ENCODE measurements around the gene CCR7. TPM values are rescaled to one million over a fixed set of nuclear protein-coding genes. Genes with fewer than 3 reads are reported as not detected.

CCR7 gene
- total RNA-seq, 4 donors from 2014 or later: 0.11 TPM; not detected in 3

DNA sequence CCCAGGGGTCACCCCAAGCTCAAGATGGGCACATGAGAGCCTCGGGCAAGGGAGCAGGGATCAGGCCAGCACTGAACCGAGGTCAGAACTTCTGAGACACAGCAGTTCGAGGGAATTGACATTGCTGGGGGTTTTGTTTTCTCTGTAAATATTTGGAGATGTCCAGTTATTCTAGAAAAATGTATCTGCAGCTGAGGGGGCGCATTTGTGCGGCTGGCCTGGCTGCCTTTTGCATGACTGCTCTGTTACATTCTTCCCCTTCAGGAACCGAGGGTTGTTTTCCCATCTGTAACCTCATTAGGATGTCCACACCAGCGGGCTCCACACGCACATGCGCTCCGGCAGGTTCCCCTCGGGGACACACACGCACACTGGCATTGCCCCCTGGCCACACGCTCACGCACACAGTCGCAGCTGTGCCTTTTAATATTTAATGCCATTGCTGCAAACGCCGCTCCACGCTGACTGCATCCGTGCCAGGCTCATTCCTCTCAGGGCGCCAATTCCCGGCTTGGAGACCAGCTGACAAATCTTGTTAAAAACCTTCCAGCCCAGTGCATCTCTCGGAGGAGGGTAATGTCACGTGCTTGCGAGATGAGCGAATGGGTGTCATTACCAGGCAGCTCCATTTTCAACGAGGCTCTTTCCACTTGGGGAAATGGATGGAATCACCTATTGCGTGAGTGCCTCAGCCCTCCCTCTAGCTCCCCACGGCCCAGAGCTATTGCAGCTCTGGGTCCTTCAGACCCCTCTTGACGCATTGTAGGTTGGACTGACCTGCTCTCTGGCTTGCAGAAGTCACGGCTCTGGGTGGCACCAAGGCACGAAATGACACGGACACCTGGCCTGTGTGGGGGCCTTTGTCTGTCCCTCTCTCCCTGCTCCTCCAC lies 13.1 kb downstream of the CCR7 start:
- peaks cover 56 to 64% of the 10 kb centered on the region in 2 donors for H3K4me1 ChIP-seq
- peak overlapping the region; percentile 73 to 82 (median 76) for H3K27ac ChIP-seq
- no peak overlapping the region for H3K4me3 ChIP-seq
- intact Hi-C loops (cut with DNase I; ENCODE audit: low total_unique reads) (loop anchor here (10.0 kb wide), 1 partner anchor 257 kb away; no protein-coding TSS in a partner anchor), in situ Hi-C loops (cut with MboI; ENCODE audit: low sequenced_read_pairs in 4 of 4) (no loop called here)
- ATAC-seq: peak in 1 of 2 donors; percentile 24
- no peaks in the 10 kb centered on the region for H3K9me3 ChIP-seq
- TF ChIP-seq, protein P1, sequence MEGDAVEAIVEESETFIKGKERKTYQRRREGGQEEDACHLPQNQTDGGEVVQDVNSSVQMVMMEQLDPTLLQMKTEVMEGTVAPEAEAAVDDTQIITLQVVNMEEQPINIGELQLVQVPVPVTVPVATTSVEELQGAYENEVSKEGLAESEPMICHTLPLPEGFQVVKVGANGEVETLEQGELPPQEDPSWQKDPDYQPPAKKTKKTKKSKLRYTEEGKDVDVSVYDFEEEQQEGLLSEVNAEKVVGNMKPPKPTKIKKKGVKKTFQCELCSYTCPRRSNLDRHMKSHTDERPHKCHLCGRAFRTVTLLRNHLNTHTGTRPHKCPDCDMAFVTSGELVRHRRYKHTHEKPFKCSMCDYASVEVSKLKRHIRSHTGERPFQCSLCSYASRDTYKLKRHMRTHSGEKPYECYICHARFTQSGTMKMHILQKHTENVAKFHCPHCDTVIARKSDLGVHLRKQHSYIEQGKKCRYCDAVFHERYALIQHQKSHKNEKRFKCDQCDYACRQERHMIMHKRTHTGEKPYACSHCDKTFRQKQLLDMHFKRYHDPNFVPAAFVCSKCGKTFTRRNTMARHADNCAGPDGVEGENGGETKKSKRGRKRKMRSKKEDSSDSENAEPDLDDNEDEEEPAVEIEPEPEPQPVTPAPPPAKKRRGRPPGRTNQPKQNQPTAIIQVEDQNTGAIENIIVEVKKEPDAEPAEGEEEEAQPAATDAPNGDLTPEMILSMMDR (IDR thresholded peaks at IDR 0.05 in 4 of 5, conservative IDR thresholded peaks at IDR 0.05 in 1 of 5): no peak
- TF ChIP-seq POLR2A (IDR thresholded peaks at IDR 0.05): no peak
- peak in 1 of 2 donors; percentile 45 for DNase-seq
- no peaks in the 10 kb centered on the region for H3K27me3 ChIP-seq
- no peaks in the 10 kb centered on the region for H3K36me3 ChIP-seq

GRCh38 chr17:40551091-40551878 lies 14.0 kb downstream of the CCR7 start:
- no peaks in the 10 kb centered on the region for H3K36me3 ChIP-seq
- intact Hi-C loops (cut with DNase I; ENCODE audit: low total_unique reads) (loop anchor here (10.0 kb wide), 1 partner anchor 256 kb away; no protein-coding TSS in a partner anchor), in situ Hi-C loops (cut with MboI; ENCODE audit: low sequenced_read_pairs in 4 of 4) (no loop called here)
- TF ChIP-seq POLR2A (IDR thresholded peaks at IDR 0.05): no peak
- TF ChIP-seq, protein P1 (IDR thresholded peaks at IDR 0.05 in 4 of 5, conservative IDR thresholded peaks at IDR 0.05 in 1 of 5): no peak
- H3K9me3 ChIP-seq: no peaks in the 10 kb centered on the region
- H3K27ac ChIP-seq: peak overlapping the region; percentile 73 to 82 (median 76)
- peaks cover 56 to 61% of the 10 kb centered on the region in 2 donors for H3K4me1 ChIP-seq
- H3K27me3 ChIP-seq: no peaks in the 10 kb centered on the region
- DNase-seq: peak; percentile 51 to 82
- peak; percentile 59 to 66 for ATAC-seq
- H3K4me3 ChIP-seq: no peak overlapping the region

- Histone ChIP-seq H3K4me3 (no peak overlapping the region), H3K27ac (peak overlapping the region; percentile 73 to 82 (median 76)), H3K36me3 (no peaks in the 10 kb centered on the region), H3K27me3 (no peaks in the 10 kb centered on the region), H3K4me1 (peaks cover 56 to 61% of the 10 kb centered on the region in 2 donors), H3K9me3 (no peaks in the 10 kb centered on the region)
- DNase-seq (peak; percentile 33 to 62), ATAC-seq (peak; percentile 57 to 59)
- intact Hi-C loops (cut with DNase I; ENCODE audit: low total_unique reads): loop anchor here (10.0 kb wide), 1 partner anchor 256 kb away; no protein-coding TSS in a partner anchor
- TF ChIP-seq, protein P1 (IDR thresholded peaks at IDR 0.05 in 4 of 5, conservative IDR thresholded peaks at IDR 0.05 in 1 of 5): no peak
- TF ChIP-seq POLR2A (IDR thresholded peaks at IDR 0.05): no peak
- in situ Hi-C loops (cut with MboI; ENCODE audit: low sequenced_read_pairs in 4 of 4): no loop called here
Measured at GRCh38 chr17:40550608-40551007, 14.7 kb downstream of the CCR7 start.

GRCh38 chr17:40548982-40549685 lies 16.1 kb downstream of the CCR7 start:
- in situ Hi-C loops (cut with MboI; ENCODE audit: low sequenced_read_pairs in 4 of 4): loop anchor here in 1 of 4 donors (25.0 kb wide), 1 partner anchor 112 kb away; the partner anchor contains the start of gene IGFBP4
- H3K4me3 ChIP-seq: no peak overlapping the region
- ATAC-seq: peak; percentile 39 to 48
- peaks cover 53 to 60% of the 10 kb centered on the region in 2 donors for H3K4me1 ChIP-seq
- H3K36me3 ChIP-seq: no peaks in the 10 kb centered on the region
- no peak for TF ChIP-seq POLR2A (IDR thresholded peaks at IDR 0.05)
- TF ChIP-seq, protein P1 (IDR thresholded peaks at IDR 0.05 in 4 of 5, conservative IDR thresholded peaks at IDR 0.05 in 1 of 5): no peak
- H3K27ac ChIP-seq: peak overlapping the region; percentile 73 to 82 (median 76)
- no peaks in the 10 kb centered on the region for H3K9me3 ChIP-seq
- intact Hi-C loops (cut with DNase I; ENCODE audit: low total_unique reads): no loop called here
- DNase-seq: peak in 1 of 2 donors; percentile 62
- H3K27me3 ChIP-seq: no peaks in the 10 kb centered on the region

Data from gastrocnemius medialis (tissue), 4 donors.